Gastrocnemius medialis (tissue), 4 donors: Measurements from ENCODE around the gene PDHX.

Source experiments
- POLR2A ChIP-seq, 2 donors: fragments of 450-650 bp; IDR thresholded peaks; one replicate each; pipeline ENCODE4 v1.6.1; 2017; ENCODE audit warnings: antibody characterized with exemption in 2 of 2, mild to moderate bottlenecking in 2 of 2, moderate library complexity in 2 of 2
- TF ChIP-seq, protein P1 (sequence below), 5 experiments: fragments of 450-650 bp in 3 of 5; fragments of 200-600 bp in 2 of 5; sonication (generic) in 2 of 5; IDR thresholded peaks in 4 of 5; conservative IDR thresholded peaks in 1 of 5; 1 replicate in 4 of 5; 2 replicates in 1 of 5; pipeline ENCODE4 v1.5.1; 2016 to 2019; ENCODE audit warnings: antibody characterized with exemption in 5 of 5, mild to moderate bottlenecking in 3 of 5, moderate library complexity in 3 of 5

GRCh38 chr11:35039076-35039475 is 122.7 kb downstream of the PDHX start:
- TF ChIP-seq, protein P1, sequence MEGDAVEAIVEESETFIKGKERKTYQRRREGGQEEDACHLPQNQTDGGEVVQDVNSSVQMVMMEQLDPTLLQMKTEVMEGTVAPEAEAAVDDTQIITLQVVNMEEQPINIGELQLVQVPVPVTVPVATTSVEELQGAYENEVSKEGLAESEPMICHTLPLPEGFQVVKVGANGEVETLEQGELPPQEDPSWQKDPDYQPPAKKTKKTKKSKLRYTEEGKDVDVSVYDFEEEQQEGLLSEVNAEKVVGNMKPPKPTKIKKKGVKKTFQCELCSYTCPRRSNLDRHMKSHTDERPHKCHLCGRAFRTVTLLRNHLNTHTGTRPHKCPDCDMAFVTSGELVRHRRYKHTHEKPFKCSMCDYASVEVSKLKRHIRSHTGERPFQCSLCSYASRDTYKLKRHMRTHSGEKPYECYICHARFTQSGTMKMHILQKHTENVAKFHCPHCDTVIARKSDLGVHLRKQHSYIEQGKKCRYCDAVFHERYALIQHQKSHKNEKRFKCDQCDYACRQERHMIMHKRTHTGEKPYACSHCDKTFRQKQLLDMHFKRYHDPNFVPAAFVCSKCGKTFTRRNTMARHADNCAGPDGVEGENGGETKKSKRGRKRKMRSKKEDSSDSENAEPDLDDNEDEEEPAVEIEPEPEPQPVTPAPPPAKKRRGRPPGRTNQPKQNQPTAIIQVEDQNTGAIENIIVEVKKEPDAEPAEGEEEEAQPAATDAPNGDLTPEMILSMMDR (IDR thresholded peaks at IDR 0.05 in 4 of 5, conservative IDR thresholded peaks at IDR 0.05 in 1 of 5) = no peak
- no peak for TF ChIP-seq POLR2A (IDR thresholded peaks at IDR 0.05)
